ENCODE data around the gene TGFB3.
A peak's percentile ranks its signal among the peaks of the same experiment; 100 is the strongest.

The TGFB3 gene

DNA sequence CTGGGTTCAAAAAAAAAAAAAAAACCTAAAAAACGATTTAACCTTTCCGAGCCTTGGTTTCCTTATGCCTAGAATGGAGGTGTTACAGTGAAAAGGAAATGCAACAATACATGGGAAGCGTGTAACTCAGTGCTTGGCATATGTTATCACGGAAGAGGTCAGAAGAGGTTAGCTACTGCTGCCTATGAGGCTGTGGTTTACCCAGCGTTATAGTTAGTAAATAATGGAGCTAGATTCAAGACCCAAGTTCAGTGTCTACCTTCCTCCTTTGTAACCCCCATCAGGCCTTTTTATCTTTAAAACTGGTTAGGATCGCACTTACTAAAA is 4.6 kb upstream of the TGFB3 start:
- DNase-seq = no peak

DNA sequence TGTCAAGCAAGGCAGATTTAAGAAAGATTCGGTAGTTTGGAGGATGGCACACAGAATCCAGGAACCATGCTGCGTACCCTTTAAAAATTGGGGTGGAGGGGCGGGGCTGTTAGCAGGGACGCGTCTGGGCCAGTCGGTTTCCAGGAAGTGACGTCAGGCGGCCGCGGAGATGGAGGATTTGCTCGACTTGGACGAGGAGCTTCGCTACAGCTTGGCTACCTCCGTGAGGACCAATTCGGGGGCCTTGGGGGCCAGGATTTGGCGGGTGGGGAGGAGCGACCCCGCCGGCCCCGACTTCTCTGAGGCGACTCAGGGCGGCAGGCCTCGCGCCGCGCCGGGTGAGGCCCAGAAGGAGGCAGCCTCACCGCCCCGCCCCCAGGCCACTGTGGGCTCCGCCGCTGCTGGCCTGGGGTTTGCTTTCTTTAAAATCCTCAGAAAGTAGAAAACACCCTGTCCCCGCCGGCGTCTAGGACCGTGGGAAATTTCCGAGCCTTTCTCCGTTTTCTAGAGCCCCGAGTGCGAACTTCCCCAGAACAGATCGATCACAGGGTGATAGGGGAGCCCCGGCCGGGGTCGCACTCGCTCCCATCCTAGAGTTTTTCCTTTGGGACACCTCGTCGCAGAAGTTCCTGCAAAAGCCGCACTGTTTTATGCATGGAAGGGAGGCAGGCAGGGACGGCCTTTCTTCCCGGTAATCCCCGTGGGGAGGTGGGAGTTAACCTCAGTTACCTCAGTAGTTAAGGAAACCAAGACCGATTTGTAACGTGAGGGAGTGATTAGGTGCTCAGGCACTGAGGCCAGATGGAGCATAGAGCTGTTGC is 4.0 kb upstream of the TGFB3 start, which contains the start of gene IFT43:
Gene IFT43 (plus strand): TSS at position 146 of the 821 bp plus-strand sequence. CDS start 24 bp downstream, at position 170.
- peak; percentile 20 to 89 (median 80) for DNase-seq

DNA sequence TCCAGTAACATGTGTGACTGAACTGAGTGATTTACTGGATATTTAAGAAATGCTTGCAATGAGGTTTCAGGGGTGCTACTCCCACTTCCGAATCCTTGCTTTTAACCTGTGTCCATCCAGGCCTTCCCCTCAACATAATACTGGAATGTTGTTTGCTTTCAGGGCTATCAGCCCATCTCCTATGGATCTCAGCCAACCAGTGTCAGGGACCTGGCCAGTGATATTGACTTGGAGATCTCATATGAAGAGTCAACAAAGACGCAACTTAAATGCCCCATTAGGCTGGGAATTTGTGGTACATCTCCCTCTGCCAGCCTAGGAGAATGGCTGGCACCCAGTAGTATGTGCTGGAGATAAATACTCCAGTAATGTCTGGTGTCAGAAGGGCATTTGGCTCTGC is 2.9 kb upstream of the TGFB3 start:
- no peak for DNase-seq

DNA sequence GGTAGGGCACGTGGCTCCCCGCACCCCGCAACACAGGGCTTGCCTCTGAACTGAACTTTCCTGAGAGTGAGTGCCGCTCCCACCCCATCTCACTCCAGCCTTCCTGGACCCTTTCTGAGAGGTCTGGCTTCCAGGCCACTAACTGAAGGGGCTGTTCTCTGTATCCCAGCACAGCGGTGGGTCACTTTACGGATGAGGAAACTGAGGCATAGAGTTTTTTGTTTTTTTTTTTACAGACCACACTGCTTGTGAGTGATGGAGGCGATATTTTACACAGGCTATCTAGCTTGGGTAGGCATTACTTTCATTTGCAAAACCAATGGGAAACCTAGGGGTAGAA is 1.2 kb upstream of the TGFB3 start:
- no peak for DNase-seq

DNA sequence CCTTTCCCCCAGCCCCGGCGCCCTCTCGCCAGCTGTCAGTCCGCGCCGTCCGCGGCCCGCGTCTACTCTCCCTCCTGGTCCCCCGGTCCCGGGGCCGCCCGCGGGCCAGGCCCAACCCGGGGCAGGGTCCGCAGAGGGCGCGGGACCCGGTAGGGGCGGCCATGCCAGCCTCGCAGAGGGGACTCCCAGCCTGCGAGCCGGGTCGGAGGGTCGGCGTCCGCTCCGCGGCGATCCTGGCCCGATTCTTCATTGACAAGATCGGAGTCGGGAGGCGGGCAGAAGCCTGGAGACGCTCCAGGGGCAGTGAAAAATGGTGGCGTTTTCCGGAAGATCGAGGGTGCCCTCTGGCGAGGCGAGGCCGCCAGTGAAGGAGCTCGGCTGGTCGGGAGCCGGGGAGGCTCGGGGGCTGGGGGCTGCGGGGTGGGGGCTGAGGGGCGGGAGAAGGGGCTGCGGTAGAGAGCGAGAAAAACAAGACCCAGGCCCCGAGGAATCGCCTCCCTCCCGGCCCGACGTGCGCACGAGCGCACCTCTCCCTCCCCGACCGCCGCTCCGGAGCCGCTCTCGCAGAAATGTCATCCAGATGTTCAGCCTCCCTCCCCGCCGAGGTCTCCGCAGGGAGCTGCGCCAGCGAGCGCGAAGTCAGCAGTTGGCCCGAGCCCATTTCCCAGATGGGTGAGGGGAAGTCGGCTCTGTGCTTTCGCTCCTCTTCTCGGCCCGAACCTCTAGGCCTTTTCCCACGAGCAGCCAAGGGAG is 647 bp upstream of the TGFB3 start:
- DNase-seq = peak in 13 of 14 donors; percentile 53 to 94 (median 82)

DNA sequence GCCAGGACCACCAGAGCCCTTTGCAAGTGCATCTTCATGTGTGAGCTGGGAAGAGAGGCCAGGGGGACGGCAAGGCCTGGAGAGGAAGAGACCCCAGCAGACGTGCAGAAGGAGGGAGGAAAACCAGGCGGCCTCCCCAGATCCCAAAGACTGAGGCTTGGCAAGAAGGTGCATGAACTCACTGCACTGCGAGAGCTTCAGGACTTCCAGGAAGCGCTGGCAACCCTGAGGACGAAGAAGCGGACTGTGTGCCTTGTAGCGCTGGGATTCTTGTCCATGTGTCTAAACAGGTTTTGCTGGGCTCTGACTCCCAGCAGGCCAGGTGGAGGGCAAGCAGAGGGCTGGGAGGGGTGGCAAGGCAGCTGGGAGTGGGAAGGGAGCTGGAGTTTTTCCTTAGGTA is 939 bp downstream of the TGFB3 start:
- DNase-seq = peak in 3 of 14 donors; percentile 18 to 53 (median 39)

DNA sequence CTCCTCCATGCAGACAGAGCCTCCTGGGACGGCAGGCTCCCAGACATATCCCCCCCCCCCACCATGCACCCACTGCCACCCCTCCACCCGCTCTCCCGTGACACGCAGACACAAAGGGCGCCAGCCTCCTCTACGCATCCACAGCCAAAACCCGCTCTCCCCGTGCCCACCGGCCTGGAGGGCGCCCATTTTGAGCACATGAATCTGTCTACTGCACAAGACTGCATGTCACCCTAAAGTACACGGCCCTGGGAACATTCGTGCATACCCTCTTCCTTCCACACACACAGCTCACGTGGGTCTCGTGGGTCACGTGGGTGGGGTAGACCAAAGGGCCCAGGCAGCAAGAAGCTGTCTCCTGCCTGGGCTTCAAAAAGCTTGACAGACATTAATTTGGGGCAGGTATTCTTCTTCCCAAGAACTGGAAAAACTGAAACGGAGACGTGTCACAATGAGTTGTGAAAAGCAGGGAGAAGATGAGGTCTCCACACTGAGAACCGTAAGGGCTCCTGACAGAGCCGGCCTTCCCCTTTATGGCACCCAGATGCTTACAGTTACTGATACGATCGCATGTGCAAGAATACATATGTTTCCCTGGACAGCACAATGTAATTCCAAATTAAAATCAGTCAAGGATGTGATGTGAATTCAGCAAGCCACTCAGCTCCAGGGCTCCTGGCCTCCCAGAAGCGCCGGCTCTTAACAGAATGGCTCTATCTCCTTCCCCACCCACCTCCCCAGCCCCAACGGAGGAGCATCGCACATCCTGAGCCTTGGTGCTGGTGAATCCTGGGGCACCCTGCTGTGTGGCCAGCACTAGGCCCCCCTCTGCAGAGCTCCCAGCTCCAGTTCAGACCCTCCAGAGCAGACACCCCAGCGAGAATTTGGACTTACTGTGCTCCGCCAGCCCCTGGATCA is 1.9 kb downstream of the TGFB3 start:
- DNase-seq = peak in 8 of 14 donors; percentile 18 to 65 (median 44)

DNA sequence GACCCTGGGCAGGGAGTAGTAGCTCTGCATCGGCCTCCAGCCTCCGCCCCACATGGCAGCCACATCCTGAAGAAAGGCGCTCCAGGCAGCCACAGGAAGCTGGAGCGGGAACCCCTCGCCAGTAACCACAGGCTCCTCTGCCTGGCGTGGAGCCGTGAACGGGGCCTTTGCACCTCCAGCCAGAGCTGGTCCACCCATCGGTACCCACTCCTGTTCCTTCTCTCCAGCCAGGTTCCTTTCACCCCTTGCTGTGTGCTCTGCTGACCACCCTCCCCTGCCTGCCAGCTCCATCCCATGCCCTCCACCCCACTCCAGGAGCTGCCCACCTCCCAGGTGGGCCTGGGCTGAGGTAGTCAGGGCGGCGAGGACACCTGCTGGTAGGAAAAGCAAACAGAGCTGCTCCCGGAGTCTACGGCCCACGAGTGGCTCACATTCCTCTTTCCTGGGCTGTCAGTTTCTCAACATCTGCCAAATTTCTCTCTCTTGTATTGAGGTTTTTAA is 2.7 kb downstream of the TGFB3 start:
- DNase-seq = peak in 8 of 14 donors; percentile 27 to 65 (median 45)

DNA sequence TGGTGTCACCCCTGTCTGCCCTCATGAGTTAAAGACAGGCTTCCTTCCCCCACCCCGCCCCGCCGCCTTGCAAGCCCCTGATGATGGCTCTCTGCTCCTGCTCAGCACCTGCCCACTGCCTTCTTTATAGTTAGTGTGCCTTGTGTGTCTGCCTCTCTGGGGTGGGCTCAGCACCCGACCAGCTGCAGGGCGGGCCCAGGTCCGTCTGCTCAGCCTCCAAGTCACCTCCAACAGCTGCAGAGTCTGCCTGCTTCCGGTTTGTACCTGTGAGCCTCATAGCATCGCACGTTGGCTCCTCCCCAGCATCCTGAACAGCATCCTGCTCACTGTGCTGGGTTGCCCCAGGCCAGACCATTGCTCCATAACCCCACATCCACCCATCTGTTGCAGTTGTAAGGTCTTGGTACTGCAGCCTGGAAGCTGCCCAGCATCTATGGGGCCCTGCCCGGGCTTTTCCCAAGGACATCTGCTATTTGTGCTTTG is 3.5 kb downstream of the TGFB3 start:
- DNase-seq = peak in 1 of 14 donors; percentile 23

DNA sequence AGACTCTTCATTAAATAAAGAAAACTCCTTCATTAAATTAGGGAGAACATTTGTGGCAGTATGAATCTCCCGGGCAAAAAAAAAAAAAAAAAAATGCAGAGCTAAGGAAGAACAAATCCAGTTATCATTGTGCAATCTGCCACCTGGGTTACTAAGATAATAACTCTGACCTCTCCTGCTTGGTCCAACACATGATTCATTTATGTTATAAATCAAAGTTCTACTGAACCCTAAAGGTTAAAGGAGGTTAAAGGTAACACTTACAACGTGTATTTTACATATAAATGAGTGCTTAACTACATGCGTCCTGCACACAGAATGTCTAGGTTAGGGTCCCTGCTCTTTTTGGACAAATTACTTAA is 4.2 kb downstream of the TGFB3 start:
- DNase-seq = no peak

DNA sequence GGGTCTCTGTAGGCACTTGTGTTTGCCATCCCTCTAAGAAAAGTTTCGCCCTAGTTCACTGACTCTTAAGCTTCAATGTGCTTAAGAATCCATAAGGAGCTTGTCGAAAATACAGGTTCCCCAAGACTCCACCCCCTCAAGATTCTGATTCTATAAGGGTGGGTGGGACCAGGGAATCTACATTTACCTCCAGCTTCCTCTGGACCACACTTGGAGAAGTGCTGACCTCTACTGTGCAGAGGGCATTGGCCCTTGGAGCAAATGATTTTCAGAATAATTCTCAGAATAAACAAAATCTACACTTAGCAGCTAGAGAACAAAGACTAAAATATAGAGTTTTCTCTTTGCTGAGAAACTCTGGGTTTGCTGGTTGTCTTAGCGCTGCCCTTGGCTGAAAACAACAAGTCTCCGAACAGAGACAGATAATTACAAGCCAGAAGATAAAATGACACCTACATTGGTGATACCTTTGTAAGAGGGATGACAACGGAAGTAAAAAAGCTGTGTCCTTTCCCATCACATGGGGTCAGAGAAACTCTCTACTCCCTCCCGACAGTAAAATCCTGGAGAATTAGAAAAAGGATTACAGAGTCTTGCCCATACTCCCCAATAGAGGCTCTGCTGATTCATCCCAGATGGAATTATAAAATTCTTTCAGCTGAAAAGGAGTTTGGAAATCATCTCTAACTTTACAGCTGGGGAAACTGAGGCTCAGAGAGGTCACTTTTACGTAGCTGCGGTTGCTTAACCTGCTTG is 4.8 kb downstream of the TGFB3 start:
- DNase-seq = no peak

DNA sequence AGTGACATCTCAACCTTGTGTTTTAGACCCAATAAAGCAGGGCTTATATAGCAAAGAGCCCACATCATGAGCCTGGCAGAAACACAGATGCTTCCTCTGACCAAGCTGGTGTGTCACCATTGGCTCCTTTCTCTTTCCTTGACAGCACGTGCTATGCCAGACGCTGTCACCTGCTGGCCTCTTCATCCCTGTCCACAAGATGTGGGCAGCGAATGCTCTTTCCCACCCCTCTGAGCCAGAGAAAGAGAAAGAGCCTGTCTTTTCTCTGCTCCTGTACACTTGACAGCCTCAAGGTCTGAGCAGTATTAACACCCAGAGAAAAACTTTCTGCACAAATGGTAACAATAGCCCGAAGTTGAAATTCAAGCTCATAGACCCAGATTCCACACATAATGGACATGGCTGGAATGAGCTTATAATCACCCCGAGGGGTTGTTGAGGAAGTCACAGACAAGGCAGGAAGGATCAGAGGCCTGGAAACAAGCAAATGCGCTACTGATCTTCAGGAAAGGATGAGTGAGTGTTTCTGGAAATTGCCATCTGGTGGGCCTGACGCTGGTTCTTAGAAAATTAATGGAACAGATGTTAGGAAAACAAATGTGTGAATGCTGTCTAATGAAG is 8.9 kb downstream of the TGFB3 start:
- DNase-seq = peak in 1 of 14 donors; percentile 9

DNA sequence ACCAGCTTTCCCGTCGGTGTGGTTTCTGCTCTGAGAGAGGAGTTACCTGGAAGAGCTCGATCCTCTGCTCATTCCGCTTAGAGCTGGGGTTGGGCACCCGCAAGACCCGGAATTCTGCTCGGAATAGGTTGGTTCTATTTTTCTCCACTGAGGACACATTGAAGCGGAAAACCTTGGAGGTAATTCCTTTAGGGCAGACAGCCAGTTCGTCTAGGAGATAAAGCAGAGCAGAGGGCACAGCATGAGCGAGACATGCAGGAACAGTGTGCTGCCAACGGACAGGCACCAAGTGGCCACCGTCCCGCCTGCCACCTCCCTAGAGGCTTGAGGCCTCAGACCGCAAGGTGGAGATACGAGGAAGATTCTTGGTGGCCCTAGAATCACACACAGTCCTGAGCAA is 10.3 kb downstream of the TGFB3 start:
- DNase-seq = peak in 1 of 14 donors; percentile 73

DNA sequence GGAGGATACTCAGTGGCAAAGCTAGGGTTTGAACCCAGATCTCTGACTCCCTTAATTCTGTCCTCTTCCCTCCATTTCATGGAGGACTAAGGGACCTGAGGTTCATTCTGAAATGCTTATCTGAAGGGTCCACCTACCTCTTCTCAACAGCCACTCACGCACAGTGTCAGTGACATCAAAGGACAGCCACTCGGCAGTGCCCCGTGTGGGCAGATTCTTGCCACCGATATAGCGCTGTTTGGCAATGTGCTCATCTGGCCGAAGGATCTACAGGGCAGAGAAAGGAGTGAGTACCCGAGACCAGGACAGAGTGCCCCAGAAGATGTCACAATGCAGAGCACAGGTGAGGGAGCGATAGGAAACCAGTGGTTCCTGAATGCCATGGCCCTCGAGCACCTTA is 10.8 kb downstream of the TGFB3 start:
- no peak for DNase-seq

DNA sequence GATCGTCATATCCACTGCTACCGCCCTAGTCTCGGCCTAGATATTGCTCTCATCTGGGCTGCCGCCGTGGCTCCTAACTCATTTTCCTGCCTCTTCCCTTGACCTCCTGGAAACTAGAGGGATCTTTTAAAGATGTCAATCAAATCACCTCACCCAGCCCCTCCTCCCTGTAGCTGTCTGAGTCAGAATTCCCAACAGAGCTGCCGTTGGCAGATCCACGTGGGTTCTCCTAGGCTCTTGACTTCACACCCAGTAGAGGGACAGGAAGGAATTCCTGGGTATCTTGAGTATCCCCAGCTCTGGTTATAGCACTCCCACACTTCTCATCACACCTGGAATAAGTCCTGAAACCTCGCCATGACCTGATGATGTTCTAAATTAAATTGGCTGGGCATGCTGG is 11.9 kb downstream of the TGFB3 start:
- DNase-seq = no peak

DNA sequence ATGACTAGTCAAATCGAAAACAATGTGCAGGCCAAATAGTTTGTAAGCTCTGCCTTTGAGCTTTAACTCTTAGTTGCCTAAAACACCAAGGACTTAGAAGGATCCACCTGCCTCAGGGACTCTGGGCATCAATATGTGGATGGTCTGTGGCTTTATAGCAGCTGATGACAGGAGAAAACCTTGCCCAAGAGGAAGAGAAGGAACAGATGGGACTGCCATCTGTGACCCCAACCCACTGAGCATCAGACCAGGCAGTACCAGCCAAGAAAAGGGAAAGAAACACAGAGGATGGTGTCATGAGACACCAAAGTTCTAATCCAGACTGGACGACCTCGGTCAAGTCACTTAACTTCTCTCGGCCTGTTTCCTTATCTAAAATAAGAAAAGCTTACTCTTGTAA is 12.7 kb downstream of the TGFB3 start:
- peak in 1 of 14 donors; percentile 46 for DNase-seq

DNA sequence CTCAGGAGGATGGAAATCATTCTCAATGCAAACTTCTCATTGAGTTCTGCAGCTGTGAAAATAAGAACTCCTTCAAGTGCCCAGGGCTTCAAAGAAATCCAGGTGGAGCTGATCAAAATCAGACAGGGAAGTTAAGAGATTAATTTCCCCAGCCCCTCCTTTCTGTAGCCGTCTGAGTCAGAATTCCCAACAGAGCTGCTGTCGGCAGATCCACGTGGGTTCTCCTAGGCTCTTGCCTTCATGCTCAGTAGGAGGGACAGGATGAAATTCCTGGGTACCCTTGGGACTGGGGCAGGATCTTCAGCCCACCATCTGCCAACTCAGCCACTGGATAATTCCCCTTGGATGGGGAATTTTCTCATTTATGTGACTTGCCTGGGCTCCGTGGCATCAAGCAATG is 13.3 kb downstream of the TGFB3 start:
- DNase-seq = no peak

DNA sequence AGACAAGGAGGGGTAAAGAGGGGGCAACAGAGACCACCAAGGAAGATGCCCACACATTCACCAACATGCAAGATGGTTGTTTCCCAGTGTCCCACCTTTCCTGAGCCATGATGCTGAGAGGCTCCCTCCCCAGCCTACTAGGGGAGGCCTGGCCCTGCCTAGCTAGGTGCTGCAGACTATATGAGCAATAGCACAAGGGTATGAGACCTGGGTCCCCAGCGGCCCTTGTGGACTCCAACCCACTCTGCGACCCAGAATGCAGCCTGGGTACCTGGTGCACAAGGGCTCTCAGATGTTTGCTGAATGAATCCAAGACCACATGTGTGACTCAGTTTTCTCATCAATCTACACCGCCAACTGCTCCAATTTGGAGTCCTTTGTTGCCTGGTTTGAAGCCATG is 13.9 kb downstream of the TGFB3 start:
- DNase-seq = no peak

DNA sequence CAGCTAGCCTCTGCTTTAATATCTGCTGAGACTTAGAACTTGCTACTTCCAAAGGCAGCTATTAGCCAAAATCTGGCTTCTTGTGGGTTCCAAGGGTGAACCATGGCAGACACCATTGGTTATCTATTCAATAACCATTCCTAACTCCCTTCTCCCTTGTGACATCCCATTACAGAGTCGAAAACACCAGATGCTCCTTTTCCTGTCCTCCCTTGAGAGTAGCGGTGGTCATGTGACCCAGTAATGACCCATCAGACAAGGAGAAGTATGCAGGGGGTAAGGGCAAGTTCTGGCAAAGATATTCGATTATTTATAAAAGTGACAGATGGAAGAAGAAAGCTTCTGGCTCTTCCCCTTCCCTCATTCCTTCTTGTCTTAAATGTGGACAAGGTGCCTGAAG is 20.1 kb downstream of the TGFB3 start:
- DNase-seq = no peak

DNA sequence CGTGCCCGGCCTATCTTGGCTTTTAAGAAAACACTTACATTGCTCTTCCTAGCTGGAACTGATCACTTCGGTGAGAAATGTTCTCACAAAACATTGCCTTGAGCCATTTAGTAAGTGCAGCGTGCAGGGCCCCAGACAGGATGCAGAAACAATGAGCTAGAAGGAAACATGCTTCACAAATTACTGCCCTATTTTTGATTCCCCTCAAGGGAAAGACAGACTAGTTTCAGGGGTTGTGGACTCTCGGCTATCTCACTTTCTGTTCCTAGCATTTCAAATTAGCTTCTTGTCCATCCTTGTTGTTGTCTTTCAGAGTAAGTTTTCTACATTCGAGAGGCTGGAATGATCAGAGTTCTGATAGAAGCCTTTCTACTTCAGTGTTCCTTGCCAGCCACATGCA is 21.6 kb downstream of the TGFB3 start:
- no peak for DNase-seq

DNA sequence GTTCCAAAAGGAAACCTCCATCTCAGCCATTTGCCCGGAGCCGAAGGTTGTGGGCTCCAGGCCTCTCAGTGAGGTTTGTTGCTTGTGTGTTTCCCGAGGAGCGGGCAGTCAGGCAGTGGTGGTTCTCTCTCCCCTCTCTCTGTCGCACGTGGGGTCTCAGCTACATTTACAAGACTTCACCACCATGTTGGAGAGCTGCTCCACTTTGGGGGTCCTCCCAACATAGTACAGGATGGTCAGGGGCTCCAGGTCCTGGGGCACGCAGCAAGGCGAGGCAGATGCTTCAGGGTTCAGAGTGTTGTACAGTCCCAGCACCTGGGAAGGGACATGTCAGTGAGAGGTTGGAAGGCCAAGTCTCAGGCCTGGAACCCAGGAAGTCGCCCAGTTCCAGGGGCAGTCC is 22.8 kb downstream of the TGFB3 start:
- no peak for DNase-seq
